ENCODE data around the gene CHN2. TPM values are rescaled to one million over a fixed set of nuclear protein-coding genes. Genes with fewer than 3 reads are reported as not detected.
A peak's percentile ranks its signal among the peaks of the same experiment; 100 is the strongest.

Gene CHN2
- total RNA-seq, 1 experiment from 2014 or later: 61.2 TPM

DNA sequence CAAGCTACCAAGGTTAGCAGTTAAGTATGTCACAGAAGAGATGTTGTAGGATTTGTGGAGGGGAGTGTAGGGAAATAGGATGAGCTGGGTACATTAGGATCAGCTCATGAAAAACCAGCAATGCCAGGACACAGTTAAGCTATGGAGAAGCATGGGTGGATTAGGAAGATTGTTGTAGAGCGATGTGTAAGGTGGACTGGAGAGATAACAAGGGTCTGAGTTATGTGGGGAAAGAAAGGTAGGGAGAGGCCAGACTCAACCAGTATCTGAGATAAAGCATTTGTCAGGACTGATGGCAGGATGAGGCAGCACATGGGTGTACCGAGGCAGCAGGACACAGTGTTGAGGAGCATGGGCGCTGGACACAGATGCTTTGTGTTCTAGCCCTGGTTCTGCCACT is 283.7 kb downstream of the CHN2 start:
- TF ChIP-seq EZH2 (IDR thresholded peaks at IDR 0.05; ENCODE audit: borderline replicate concordance, low read depth, low read length, poor library complexity, severe bottlenecking): no peak
- TF ChIP-seq, protein P1, sequence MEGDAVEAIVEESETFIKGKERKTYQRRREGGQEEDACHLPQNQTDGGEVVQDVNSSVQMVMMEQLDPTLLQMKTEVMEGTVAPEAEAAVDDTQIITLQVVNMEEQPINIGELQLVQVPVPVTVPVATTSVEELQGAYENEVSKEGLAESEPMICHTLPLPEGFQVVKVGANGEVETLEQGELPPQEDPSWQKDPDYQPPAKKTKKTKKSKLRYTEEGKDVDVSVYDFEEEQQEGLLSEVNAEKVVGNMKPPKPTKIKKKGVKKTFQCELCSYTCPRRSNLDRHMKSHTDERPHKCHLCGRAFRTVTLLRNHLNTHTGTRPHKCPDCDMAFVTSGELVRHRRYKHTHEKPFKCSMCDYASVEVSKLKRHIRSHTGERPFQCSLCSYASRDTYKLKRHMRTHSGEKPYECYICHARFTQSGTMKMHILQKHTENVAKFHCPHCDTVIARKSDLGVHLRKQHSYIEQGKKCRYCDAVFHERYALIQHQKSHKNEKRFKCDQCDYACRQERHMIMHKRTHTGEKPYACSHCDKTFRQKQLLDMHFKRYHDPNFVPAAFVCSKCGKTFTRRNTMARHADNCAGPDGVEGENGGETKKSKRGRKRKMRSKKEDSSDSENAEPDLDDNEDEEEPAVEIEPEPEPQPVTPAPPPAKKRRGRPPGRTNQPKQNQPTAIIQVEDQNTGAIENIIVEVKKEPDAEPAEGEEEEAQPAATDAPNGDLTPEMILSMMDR (conservative IDR thresholded peaks at IDR 0.05; ENCODE audit: low read depth, low read length): no peak
- no peak overlapping the region for H3K27ac ChIP-seq (ENCODE audit: low read depth, low read length, poor library complexity, severe bottlenecking)
- ChIA-PET POLR2A (ENCODE audit: low non-redundant PET) (no interaction called here), CTCF (interaction anchor here (0.5 kb wide), 1 partner anchor 1684 kb away, joined by 4 read pairs; no protein-coding TSS in a partner anchor)
- no peak for DNase-seq (ENCODE audit: low spot score)
- intact Hi-C loops (cut with micrococcal nuclease; ENCODE audit: unreplicated experiment): no loop called here
- no peaks in the 10 kb centered on the region for H3K36me3 ChIP-seq (ENCODE audit: insufficient read depth, low read length, poor library complexity, severe bottlenecking)
- peaks cover 6% of the 10 kb centered on the region for H3K4me1 ChIP-seq (ENCODE audit: insufficient read depth, low read length, poor library complexity, severe bottlenecking)
- BruUV-seq (replicated peaks): no TSS peak
- no peaks in the 10 kb centered on the region for H3K9me3 ChIP-seq (ENCODE audit: low read depth, low read length, poor library complexity, severe bottlenecking)
- H3K4me3 ChIP-seq (ENCODE audit: low read depth, low read length, poor library complexity, severe bottlenecking): no peak overlapping the region
- H3K27me3 ChIP-seq (replicated peaks; ENCODE audit: insufficient read depth, low read depth, low read length, poor library complexity): no peaks in the 10 kb centered on the region

DNA sequence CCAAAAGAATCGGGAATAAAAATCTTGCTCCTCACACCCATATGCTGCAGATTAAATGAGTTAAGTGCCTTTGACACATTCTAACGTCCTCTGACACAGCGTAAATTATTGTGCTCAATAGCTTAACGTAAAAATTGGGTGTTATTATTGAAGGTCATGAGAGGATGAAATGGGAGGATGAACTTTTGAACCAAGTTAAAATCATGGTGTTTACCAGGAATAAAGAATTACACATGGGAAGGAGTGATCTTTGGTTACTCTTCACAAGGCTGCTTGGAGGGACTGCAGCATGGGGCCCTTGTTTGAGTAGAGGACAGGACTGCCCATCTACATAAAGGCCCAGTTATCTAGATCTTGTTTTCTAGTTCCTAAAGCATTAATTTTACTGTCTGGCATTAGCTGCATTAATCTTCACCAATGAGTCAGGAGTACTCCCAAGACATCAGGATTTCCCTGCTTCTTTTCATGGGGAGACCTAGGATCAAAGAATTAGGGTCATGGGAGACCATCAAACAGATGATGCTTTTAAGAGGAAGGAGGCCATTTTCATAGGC is 284.2 kb downstream of the CHN2 start:
- Histone ChIP-seq H3K27me3 (replicated peaks; ENCODE audit: insufficient read depth, low read depth, low read length, poor library complexity) (no peaks in the 10 kb centered on the region), H3K27ac (ENCODE audit: low read depth, low read length, poor library complexity, severe bottlenecking) (no peak overlapping the region), H3K9me3 (ENCODE audit: low read depth, low read length, poor library complexity, severe bottlenecking) (no peaks in the 10 kb centered on the region), H3K36me3 (ENCODE audit: insufficient read depth, low read length, poor library complexity, severe bottlenecking) (no peaks in the 10 kb centered on the region), H3K4me3 (ENCODE audit: low read depth, low read length, poor library complexity, severe bottlenecking) (no peak overlapping the region), H3K4me1 (ENCODE audit: insufficient read depth, low read length, poor library complexity, severe bottlenecking) (peaks cover 6% of the 10 kb centered on the region)
- ChIA-PET CTCF (no interaction called here), POLR2A (ENCODE audit: low non-redundant PET) (no interaction called here)
- TF ChIP-seq, protein P1 (conservative IDR thresholded peaks at IDR 0.05; ENCODE audit: low read depth, low read length): no peak
- TF ChIP-seq EZH2 (IDR thresholded peaks at IDR 0.05; ENCODE audit: borderline replicate concordance, low read depth, low read length, poor library complexity, severe bottlenecking): no peak
- DNase-seq (ENCODE audit: low spot score): no peak
- intact Hi-C loops (cut with micrococcal nuclease; ENCODE audit: unreplicated experiment): no loop called here
- BruUV-seq (replicated peaks): no TSS peak

DNA sequence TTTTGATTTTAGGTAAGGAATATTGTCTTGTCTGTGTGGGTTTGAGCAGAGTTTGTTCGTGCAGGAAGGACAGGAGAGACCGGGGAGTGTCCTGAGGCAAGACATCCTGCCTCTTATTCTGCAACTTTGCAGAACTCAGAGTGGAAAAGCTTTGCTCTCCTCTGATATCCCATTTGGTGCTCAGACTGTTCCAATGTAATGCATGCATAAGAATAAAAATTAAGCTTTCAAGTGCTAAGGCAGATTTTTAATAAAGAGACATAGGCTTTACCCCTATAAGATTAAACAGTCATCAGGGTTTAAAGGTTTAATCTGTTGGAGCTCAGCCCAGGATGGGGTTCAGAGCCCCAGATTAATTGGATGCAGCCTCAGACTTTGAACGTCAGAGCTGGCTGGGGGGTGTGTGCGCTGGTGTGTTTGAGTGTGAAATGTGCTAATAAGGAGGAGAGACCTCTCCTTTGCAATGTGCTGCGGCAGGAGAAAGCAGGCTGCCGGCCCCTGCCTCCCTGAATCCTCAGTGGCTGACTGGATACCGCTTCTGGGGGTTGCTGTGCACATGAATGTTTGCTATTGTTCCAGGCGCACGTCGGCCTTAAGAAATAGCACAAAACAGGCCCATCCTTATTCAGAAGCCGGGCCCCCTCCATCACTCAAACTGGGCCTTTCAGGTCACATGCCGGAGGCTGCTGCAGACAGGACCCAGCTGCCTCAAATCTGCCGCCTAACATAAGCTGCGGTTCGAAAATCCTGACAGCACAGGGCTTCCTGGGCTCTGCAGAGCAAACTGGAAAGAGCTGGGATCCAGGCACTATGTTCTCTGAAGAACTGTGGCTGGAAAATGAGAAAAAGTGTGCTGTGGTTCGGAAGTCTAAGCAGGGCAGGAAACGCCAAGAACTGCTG is 285.0 kb downstream of the CHN2 start:
- ChIA-PET POLR2A (ENCODE audit: low non-redundant PET) (no interaction called here), CTCF (no interaction called here)
- no peak for TF ChIP-seq EZH2 (IDR thresholded peaks at IDR 0.05; ENCODE audit: borderline replicate concordance, low read depth, low read length, poor library complexity, severe bottlenecking)
- TF ChIP-seq, protein P1 (conservative IDR thresholded peaks at IDR 0.05; ENCODE audit: low read depth, low read length): no peak
- peak; percentile 22 for DNase-seq (ENCODE audit: low spot score)
- Histone ChIP-seq H3K27me3 (replicated peaks; ENCODE audit: insufficient read depth, low read depth, low read length, poor library complexity) (no peaks in the 10 kb centered on the region), H3K4me3 (ENCODE audit: low read depth, low read length, poor library complexity, severe bottlenecking) (no peak overlapping the region), H3K36me3 (ENCODE audit: insufficient read depth, low read length, poor library complexity, severe bottlenecking) (no peaks in the 10 kb centered on the region), H3K27ac (ENCODE audit: low read depth, low read length, poor library complexity, severe bottlenecking) (no peak overlapping the region), H3K9me3 (ENCODE audit: low read depth, low read length, poor library complexity, severe bottlenecking) (no peaks in the 10 kb centered on the region), H3K4me1 (ENCODE audit: insufficient read depth, low read length, poor library complexity, severe bottlenecking) (peaks cover 6% of the 10 kb centered on the region)
- BruUV-seq (replicated peaks): no TSS peak
- intact Hi-C loops (cut with micrococcal nuclease; ENCODE audit: unreplicated experiment): no loop called here

Data from A673 (cell line).